Fibroblast of mammary gland (primary cell): Measurements from ENCODE around the gene JAKMIP1.

Experiments used
- DNase-seq: peaks from one replicate; pipeline ENCODE4 v3.0.0-alpha.2; 2010; ENCODE audit warnings: low read depth
- H3K4me3 ChIP-seq: 2 replicates; pipeline ENCODE4 v1.5.1; 2011; ENCODE audit warnings: low read depth, mild to moderate bottlenecking, low read length, moderate library complexity; ENCODE audit not compliant: control insufficient read depth
- TF ChIP-seq, protein P1 (sequence below): conservative IDR thresholded peaks from 2 replicates; pipeline ENCODE4 v1.5.1; 2011; ENCODE audit warnings: low read depth, low read length, inconsistent platforms; ENCODE audit not compliant: control insufficient read depth, insufficient read depth

JAKMIP1 gene

DNA sequence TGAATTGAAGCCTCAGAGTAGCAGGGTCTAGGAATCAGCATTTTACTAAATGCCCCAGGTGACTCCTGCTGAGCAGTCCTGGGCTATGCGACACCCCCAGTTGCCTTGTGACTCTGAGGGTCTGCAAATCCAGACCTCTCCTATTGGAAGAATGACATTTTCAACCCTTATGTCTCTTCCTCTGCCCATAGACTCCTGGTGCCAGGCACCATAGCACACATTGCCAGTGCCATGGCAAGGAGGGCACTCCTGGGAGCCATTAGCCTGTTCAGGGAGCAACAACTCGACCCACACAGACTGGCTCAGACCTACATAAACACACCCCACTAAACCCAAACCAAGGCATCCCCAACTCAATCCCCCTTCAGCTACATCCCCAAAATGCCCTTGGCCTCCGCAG, 3.7 kb upstream of the JAKMIP1 start:
- no peak for DNase-seq
- TF ChIP-seq, protein P1, sequence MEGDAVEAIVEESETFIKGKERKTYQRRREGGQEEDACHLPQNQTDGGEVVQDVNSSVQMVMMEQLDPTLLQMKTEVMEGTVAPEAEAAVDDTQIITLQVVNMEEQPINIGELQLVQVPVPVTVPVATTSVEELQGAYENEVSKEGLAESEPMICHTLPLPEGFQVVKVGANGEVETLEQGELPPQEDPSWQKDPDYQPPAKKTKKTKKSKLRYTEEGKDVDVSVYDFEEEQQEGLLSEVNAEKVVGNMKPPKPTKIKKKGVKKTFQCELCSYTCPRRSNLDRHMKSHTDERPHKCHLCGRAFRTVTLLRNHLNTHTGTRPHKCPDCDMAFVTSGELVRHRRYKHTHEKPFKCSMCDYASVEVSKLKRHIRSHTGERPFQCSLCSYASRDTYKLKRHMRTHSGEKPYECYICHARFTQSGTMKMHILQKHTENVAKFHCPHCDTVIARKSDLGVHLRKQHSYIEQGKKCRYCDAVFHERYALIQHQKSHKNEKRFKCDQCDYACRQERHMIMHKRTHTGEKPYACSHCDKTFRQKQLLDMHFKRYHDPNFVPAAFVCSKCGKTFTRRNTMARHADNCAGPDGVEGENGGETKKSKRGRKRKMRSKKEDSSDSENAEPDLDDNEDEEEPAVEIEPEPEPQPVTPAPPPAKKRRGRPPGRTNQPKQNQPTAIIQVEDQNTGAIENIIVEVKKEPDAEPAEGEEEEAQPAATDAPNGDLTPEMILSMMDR: no peak
- no peak overlapping the region for H3K4me3 ChIP-seq

DNA sequence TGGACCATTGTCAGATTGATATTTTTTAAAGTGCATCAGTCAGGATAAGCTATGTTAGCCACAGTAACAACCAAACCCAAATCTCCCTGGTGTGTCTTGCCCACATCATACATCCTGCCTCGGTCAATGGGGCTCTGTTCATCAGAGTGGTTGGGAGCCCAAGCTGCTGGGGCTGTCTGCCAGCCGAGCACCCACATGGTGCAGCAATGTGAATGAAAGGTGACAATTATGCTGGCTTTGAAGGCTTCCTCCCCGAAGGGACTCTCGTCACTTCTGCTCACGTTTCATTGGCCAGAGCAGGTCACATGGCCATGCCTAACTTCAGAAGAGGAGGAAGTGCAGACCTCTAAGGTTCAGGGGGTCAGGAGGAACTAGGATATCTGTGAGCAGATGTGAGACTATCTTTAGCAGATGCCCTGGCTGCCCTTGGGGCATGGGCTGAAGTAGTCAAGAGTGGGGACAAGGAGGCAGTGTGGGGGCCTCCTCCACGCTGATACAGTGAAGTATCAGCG, 1.3 kb upstream of the JAKMIP1 start:
- H3K4me3 ChIP-seq: no peak overlapping the region
- no peak for DNase-seq
- TF ChIP-seq, protein P1: no peak

DNA sequence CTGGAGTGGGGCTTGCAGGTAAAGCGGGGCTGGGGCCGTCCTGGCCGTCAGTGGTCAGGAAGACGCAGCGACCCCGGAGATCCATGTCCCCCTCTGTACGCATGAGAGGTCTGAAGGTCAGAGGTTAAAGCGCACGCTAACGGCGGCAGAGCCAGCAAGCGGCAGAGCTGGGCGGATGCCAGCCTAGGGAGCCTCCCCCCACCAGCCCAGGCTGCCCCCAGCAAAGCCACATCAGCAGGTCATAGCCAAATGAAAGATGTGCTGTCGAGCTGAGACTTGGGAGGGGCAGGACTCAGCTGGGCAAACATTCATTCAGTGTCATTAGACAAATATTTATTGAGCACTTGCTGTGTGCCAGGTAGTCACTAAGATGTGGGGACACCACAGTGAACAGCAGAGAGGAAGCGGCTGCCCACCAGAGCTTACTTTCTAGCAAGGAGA, 593 bp upstream of the JAKMIP1 start:
- TF ChIP-seq, protein P1: no peak
- DNase-seq: no peak
- no peak overlapping the region for H3K4me3 ChIP-seq

DNA sequence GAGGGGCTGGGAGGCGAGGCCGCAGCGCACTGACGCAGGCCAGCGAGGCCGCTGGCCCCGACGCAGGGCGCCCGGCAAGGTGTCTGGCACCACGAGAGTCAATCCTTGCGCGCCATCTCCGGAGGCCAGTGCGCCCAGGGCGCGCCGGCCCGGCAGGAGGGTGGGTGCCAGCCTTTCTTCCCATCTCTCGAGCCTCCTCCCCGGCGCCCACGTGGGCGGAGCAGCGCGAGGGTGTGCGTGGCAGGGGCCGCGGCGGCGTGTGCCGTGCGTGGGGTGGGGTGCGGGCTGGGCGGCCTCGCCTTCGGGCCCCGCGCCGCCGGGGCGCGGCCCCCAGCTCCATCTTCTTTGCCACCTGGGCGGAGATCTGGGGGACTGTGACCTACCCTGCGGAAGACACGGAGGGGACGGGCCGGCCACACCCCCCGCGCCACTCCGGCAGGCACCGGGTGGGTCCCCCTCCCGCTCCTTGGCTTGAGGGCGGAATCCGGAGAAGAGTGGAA, 877 bp downstream of the JAKMIP1 start:
- no peak overlapping the region for H3K4me3 ChIP-seq
- no peak for DNase-seq
- TF ChIP-seq, protein P1: no peak

DNA sequence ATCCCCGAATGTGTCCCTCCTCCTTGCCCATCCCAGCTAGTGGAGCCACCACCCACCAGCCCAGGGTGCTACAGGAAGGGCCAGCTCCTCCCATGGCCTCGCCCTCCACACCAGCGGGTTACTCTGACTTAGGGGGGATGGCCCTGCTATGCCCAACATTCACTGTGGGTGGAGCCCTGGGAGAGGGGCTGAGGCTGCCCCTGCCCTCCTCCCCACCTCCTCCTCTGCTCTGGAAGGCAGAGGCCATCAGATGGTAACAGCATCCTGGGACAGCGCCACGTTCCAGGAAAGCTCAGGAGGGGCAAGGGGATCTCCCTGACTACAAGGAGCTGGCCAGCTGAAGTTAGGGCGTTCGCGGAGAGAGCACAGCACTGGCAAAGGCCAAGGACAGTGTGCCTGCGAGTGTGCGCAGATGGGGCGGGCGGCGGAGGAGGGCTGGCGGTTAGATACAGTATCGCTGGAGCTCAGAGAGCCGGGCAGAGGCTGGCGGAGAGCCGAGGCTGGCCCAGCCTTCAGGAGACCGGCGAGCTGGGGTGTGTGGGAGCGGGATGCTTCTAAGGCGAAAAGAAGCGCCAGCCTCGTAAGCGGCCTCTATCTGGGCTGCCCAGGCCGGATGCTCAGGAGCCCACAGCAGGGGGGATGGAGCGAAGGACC, 1.5 kb downstream of the JAKMIP1 start:
- TF ChIP-seq, protein P1: no peak
- no peak overlapping the region for H3K4me3 ChIP-seq
- no peak for DNase-seq

DNA sequence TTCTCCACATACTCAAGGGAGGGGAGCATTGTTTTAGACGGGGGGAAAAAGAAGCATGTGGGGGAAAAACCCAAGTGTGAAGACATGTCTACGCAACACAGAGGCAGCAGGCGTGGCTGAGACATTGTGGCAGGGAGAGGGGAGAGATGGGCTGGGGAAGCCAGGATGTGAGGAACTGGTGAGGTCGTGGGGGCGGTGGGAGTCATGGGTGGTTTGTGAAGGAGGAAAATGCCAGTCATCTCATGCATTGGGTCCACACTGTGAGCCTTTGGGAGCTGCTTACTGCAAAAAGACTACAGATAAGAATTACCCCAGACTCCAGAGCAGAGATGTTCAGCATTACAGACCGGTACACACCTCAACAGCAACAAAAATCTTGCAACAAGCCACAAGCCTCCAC, 2.1 kb downstream of the JAKMIP1 start:
- no peak overlapping the region for H3K4me3 ChIP-seq
- DNase-seq: no peak
- TF ChIP-seq, protein P1: no peak
